Uterus (tissue), 2 donors: ENCODE data around the gene IL4R.

Source experiments
- CTCF ChIP-seq, 4 experiments: fragments of 200-600 bp in 2 of 4; fragments of 450-650 bp in 2 of 4; sonication (generic) in 2 of 4; IDR thresholded peaks; one replicate each; pipeline ENCODE4 v1.5.1; 2016 to 2019; ENCODE audit warnings: antibody characterized with exemption in 4 of 4, mild to moderate bottlenecking in 2 of 4, moderate library complexity in 1 of 4
- POLR2A ChIP-seq, 2 donors: fragments of 450-650 bp; IDR thresholded peaks; one replicate each; pipeline ENCODE4 v1.6.1; 2016; ENCODE audit warnings: antibody characterized with exemption in 2 of 2, mild to moderate bottlenecking in 1 of 2, moderate library complexity in 1 of 2

- no peak for TF ChIP-seq CTCF (IDR thresholded peaks at IDR 0.05)
- TF ChIP-seq POLR2A (IDR thresholded peaks at IDR 0.05): no peak
These were observed 5.0 kb upstream of the IL4R start for GRCh38 chr16:27308792-27309191.
